ENCODE results near the gene RASAL2. TPM values are rescaled to one million over a fixed set of nuclear protein-coding genes. Genes with fewer than 3 reads are reported as not detected.

The RASAL2 gene
- total RNA-seq, 1 donor from 2014 or later, result not detected

DNA sequence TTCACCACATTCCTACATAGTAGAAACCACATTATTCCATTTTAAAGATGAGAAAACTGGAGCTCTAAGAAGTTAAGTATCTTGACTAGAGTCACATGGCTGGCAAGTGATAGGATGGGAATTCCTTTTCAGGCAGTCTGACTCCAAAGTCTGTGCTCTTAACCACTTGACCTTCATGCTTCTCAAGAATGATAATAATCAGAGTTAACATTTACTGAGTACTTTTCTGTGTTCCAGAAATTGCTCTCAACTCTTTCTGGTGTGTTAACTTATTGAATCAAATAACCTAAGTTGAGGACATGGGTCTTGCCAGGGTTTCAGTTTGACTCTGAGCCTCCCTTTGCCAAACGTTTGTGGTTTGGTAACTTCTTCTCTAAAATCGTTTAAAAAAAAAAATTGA is 169.4 kb downstream of the RASAL2 start:
- intact Hi-C loops (cut with micrococcal nuclease), result no loop called here

DNA sequence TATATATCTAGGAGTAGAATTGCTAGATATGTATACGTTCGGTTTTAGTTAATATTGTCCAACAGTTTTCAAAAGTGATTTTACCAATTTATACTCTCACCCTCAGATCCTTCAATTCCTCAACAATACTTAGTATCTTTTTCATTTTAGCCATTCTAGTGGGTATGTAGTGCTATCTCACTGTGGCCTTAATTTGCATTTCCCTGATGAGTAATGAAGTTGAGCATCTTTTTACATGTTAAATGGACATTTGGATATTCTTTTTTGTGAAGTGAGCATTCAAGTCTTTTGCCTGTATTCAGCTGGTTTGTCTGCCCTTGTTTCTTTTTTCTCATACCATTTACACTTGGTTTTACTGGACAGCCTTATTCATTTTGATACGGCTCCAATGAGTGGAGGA is 172.2 kb downstream of the RASAL2 start:
- H3K36me3 Mint-ChIP-seq (ENCODE audit: low read depth), result no peaks in the 10 kb centered on the region
- no peaks in the 10 kb centered on the region for H3K4me1 Mint-ChIP-seq
- H3K27ac Mint-ChIP-seq, result no peak overlapping the region
- no peaks in the 10 kb centered on the region for H3K9me3 Mint-ChIP-seq
- intact Hi-C loops (cut with micrococcal nuclease), result no loop called here
- no peak overlapping the region for H3K4me3 Mint-ChIP-seq
- no peaks in the 10 kb centered on the region for H3K27me3 Mint-ChIP-seq
- no peak for DNase-seq

More for the DNA sequence above, 169.4 kb downstream of the RASAL2 start:
- Mint-ChIP-seq H3K4me1 (no peaks in the 10 kb centered on the region), H3K4me3 (no peak overlapping the region), H3K36me3 (ENCODE audit: low read depth) (no peaks in the 10 kb centered on the region), H3K9me3 (no peaks in the 10 kb centered on the region), H3K27ac (no peak overlapping the region), H3K27me3 (no peaks in the 10 kb centered on the region)
- no peak for DNase-seq

DNA sequence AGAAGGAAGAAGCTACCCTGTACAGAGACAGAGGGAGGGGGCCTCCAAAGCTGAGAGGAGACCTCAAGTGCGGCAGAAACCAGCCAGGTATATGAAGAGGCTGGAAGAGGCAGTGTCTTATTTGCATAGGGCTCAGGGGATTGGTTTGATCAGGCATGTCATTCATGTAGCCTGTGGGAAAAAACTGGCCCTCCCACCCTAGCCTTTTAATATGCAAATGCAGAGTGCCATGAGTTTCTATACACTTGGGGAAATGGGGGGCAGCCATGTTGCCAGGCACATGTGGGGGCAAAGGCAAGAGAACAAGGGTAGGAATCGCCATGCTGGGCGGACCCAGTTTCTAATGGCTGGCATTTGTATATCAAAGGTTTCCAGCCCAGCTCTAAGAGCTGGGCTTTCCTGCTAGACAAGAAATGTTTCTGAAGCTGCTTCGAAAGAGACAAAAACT is 172.7 kb downstream of the RASAL2 start:
- no peak overlapping the region for H3K27ac Mint-ChIP-seq
- H3K27me3 Mint-ChIP-seq, result no peaks in the 10 kb centered on the region
- DNase-seq, result no peak
- H3K36me3 Mint-ChIP-seq (ENCODE audit: low read depth), result no peaks in the 10 kb centered on the region
- no peaks in the 10 kb centered on the region for H3K4me1 Mint-ChIP-seq
- intact Hi-C loops (cut with micrococcal nuclease), result no loop called here
- H3K9me3 Mint-ChIP-seq, result no peaks in the 10 kb centered on the region
- no peak overlapping the region for H3K4me3 Mint-ChIP-seq

DNA sequence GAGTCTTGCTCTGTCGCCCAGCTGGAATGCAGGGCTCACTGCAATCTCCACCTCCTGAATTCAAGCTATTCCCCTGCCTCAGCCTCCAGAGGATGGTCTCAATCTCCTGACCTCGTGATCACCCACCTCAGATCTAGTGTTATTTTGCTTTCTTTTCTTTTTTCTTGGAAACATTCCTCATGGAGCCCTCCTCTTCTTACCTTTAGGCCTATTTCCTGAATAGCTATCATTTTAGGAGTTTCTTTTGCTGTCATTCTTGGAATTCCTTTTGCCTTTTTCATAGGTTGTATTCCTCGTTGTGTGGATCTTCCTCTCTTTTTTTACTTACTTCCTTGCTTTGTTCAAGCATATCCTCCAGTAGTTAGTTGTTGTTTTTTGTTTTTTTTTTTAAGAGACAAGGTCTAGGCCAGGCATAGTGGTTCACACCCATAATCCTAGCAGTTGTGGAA is 173.8 kb downstream of the RASAL2 start:
- H3K27ac Mint-ChIP-seq, result no peak overlapping the region
- H3K4me1 Mint-ChIP-seq, result no peaks in the 10 kb centered on the region
- H3K27me3 Mint-ChIP-seq, result no peaks in the 10 kb centered on the region
- intact Hi-C loops (cut with micrococcal nuclease), result no loop called here
- no peak overlapping the region for H3K4me3 Mint-ChIP-seq
- H3K36me3 Mint-ChIP-seq (ENCODE audit: low read depth), result no peaks in the 10 kb centered on the region
- no peak for DNase-seq
- H3K9me3 Mint-ChIP-seq, result no peaks in the 10 kb centered on the region

DNA sequence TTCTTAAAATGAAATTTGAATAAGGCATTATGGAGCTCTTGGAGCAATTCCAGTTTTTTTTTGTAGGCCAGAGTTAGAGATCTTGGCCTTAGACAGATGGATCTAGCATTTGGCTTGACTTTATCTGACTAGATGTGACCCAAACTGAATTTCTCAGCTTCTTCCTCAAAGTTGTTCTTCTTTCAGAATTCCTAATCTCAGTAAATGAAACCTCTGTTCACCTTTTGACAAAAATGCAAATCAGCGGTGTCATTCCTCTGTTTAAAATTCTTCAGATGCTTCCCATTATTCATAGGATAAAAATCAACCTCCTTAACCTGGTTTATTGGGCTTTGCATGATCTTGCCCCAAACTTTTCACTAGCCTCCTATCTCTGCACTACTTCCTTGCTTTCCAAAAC is 177.6 kb downstream of the RASAL2 start:
- H3K27me3 Mint-ChIP-seq, result no peaks in the 10 kb centered on the region
- no peak for DNase-seq
- H3K27ac Mint-ChIP-seq, result no peak overlapping the region
- no peaks in the 10 kb centered on the region for H3K4me1 Mint-ChIP-seq
- no peaks in the 10 kb centered on the region for H3K9me3 Mint-ChIP-seq
- intact Hi-C loops (cut with micrococcal nuclease), result no loop called here
- no peaks in the 10 kb centered on the region for H3K36me3 Mint-ChIP-seq (ENCODE audit: low read depth)
- no peak overlapping the region for H3K4me3 Mint-ChIP-seq

DNA sequence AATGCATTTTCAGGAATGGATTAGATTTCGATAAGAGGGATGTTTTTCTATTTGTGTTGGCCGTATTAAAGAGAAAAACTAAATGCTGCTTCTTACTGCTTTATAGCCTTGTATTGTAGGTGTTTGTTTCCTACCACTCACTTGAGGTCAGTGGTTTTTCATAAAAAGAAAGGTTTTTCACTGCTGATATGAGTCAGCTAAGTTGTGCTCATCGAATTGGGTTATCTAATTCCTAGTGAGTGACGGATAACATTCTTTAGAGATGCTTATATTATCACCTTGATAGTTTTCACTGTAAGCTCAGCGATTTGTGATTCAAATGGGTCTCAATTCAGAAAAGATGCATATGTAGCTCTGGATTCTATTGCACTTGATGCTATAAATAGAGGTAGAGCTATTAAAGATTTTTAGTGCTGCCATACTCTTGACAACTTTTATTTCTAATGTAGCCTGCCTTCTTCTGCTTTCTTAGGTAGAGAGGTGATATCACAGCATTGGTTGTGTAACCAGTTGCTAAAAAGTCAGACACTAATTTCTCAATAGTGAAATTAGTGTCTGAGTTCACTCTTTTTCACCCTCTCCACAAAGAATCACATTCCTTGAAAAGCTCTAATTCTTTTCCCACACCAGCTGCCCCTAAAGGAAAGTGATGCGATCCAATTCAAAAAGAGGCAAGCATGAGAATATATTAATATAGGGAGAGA is 180.0 kb downstream of the RASAL2 start:
- Mint-ChIP-seq H3K9me3 (no peaks in the 10 kb centered on the region), H3K27ac (no peak overlapping the region), H3K27me3 (no peaks in the 10 kb centered on the region), H3K36me3 (ENCODE audit: low read depth) (no peaks in the 10 kb centered on the region), H3K4me3 (no peak overlapping the region), H3K4me1 (no peaks in the 10 kb centered on the region)
- no peak for DNase-seq
- intact Hi-C loops (cut with micrococcal nuclease), result no loop called here

DNA sequence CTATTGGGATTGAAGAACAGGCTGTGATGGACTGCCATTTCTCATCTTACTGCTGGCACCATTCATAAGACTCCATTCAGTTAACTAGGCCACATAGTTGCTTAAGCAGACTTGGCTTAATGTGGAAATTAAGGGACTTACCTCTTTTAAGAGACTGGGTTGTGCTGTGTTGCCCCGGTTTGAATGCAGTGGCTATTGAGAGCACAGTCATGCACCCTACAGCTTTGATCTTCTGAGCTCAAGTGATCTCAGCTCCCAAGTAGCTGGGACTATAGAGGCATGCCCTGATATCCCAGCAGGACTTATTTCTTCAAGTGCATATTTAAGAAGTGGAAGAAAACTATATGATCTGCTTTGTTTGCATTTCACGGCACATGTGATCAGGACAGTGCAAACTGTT is 181.1 kb downstream of the RASAL2 start:
- Mint-ChIP-seq H3K36me3 (ENCODE audit: low read depth) (no peaks in the 10 kb centered on the region), H3K4me1 (no peaks in the 10 kb centered on the region), H3K4me3 (no peak overlapping the region), H3K9me3 (no peaks in the 10 kb centered on the region), H3K27me3 (no peaks in the 10 kb centered on the region), H3K27ac (no peak overlapping the region)
- intact Hi-C loops (cut with micrococcal nuclease), result no loop called here
- DNase-seq, result no peak

DNA sequence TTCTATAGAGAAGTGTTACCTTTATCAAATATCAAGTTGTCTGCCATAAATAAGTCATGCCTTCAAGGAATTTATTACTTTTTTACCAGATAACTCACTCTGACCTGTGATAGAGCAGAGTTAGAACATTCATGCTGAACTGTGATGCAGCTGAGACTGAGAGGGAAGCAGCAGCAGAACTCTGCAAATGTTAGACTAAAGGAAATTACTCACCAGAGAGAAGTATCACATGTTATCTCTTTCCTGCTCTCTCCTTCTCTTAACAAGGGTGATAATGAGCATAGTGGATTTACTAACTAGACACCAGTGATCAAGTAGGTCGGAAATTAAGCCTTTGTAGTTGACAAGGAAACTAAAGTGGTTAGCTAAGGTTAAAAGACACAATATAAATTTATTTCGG is 181.6 kb downstream of the RASAL2 start:
- Mint-ChIP-seq H3K27me3 (no peaks in the 10 kb centered on the region), H3K27ac (no peak overlapping the region), H3K9me3 (no peaks in the 10 kb centered on the region), H3K4me3 (no peak overlapping the region), H3K4me1 (no peaks in the 10 kb centered on the region), H3K36me3 (ENCODE audit: low read depth) (no peaks in the 10 kb centered on the region)
- intact Hi-C loops (cut with micrococcal nuclease), result no loop called here
- DNase-seq, result no peak

DNA sequence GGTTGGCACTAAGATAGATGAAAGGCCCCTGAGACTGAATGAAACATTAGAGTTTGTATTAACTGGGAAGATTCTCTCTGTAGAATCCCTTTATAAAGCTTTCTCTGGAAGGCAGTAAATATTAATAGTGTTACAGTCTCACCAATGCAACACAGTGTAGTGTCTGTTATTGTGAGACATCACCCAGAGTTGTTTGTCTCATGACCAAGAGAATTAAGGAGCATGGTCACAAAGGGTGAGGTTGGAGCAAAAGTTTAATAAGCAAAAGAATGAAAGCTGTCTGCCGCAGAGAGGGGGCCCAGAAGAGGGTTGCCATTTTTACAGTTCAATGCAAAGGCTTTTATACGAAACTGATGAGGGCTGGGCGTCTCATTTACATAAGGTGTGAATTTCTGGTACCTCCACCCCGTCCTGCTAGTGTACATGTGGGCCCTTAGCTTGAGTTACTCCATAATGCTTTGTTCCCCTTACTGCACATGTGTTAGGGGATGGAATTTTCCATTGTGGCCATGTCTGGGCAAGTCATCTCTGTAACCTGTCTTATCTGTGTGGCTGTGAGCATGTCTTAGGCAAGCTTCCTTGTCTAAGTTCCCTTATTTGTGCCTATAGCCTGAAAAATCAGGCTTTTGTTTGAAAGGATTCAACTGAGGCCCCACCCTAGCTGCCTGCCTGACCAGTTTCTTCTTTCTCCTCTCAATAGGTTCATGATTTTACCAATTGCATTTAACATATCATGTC is 184.1 kb downstream of the RASAL2 start:
- Mint-ChIP-seq H3K27ac (no peak overlapping the region), H3K9me3 (no peaks in the 10 kb centered on the region), H3K27me3 (no peaks in the 10 kb centered on the region), H3K4me3 (no peak overlapping the region), H3K36me3 (ENCODE audit: low read depth) (no peaks in the 10 kb centered on the region), H3K4me1 (no peaks in the 10 kb centered on the region)
- no peak for DNase-seq
- intact Hi-C loops (cut with micrococcal nuclease), result no loop called here

DNA sequence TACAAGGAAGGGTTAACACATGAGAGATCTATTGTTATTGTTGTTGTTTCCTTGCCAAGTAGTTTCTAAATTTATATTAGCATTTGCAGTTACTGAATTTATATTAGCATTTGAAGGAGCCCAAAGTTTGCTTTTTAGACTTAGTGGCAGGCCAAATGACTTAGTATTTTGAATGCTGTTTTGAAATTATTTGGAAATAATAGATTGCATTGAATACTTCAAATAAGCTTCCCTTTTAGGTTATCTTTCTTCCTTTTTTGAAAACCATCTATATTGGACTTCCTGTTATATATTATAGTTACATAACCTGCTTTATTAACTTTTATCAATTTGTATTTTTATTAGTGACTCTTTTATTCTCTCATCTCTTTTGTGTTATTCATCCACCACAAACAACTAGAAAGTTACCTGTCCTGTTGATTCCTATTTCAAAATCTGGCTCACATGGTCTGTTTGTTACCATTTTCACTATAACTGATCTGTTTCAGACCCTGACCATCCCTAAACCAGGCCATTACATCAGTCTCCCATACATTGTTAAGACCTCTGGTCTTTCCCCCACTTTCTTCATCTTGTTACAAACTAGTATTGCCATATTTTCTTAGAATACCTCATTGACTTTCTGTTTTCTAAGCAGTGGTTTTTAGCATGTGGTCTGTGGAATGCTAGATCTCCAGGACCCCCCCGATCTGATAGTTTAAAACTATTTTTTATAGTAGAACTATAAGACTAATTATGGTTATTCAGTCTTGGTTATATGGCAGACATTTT is 185.2 kb downstream of the RASAL2 start:
- H3K27ac Mint-ChIP-seq, result no peak overlapping the region
- no peak for DNase-seq
- H3K4me3 Mint-ChIP-seq, result no peak overlapping the region
- H3K9me3 Mint-ChIP-seq, result no peaks in the 10 kb centered on the region
- intact Hi-C loops (cut with micrococcal nuclease), result no loop called here
- no peaks in the 10 kb centered on the region for H3K4me1 Mint-ChIP-seq
- H3K36me3 Mint-ChIP-seq (ENCODE audit: low read depth), result no peaks in the 10 kb centered on the region
- no peaks in the 10 kb centered on the region for H3K27me3 Mint-ChIP-seq

DNA sequence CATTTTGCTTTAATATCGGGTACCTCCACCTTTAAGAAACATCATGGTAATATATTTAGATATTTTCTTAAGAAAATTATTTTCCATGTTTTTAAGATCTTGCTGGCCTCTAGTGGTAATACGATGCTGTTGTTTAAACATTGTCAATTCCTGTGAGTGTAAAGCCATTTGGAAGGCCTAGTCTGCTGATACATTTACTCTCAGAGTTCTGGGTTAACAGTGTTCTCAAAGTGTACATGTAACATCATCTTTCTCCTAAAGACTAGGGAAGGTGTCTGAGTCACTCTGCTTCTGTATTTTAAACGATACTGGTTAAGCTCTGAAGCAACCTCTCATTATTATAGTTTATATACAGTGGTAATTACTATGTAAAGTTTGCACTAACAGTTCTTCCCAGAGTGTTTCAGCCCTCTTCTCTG is 189.1 kb downstream of the RASAL2 start:
- no peaks in the 10 kb centered on the region for H3K9me3 Mint-ChIP-seq
- no peaks in the 10 kb centered on the region for H3K27me3 Mint-ChIP-seq
- DNase-seq, result no peak
- H3K27ac Mint-ChIP-seq, result no peak overlapping the region
- intact Hi-C loops (cut with micrococcal nuclease), result no loop called here
- no peak overlapping the region for H3K4me3 Mint-ChIP-seq
- no peaks in the 10 kb centered on the region for H3K36me3 Mint-ChIP-seq (ENCODE audit: low read depth)
- H3K4me1 Mint-ChIP-seq, result no peaks in the 10 kb centered on the region

DNA sequence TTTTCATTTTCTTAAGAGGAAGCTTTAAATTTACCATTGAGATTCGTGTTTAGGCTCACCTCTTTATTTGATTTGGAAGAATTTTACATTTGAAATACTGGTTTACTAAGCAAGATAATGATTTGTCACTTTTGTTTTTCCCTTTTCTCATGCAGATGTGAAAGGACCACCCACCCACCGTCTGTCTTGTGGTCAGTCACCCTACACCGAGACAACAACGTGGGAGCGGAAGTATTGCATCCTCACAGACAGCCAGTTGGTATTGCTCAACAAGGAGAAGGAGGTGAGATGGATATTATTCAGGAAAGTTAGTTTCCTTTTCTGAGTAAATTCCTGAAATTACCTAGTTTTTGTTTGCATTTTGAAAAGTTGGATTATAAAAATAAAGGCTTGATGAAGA is 189.5 kb downstream of the RASAL2 start:
- intact Hi-C loops (cut with micrococcal nuclease), result no loop called here
- H3K27ac Mint-ChIP-seq, result no peak overlapping the region

DNA sequence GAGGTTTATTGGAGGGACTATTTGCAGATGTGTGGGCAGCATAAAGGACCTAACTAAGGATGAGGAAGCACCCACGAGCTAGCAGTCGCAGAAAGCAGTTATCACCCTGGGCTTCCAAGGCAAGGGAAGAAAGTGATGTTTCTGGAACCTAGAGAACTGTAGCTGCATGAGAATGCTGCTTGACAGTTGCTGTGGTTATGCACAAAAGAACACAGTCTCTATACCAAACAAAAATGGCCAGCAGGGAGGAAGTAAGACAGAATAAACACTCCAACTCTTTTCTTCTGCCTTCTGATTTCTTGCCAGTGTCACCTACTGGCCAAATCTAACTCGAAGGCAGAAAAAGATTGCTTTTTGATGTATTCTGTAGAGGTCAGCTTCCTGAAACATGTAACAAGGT is 190.2 kb downstream of the RASAL2 start:
- no peak for DNase-seq

More for the DNA sequence above, 189.5 kb downstream of the RASAL2 start:
- H3K4me1 Mint-ChIP-seq, result no peaks in the 10 kb centered on the region
- H3K4me3 Mint-ChIP-seq, result no peak overlapping the region
- H3K9me3 Mint-ChIP-seq, result no peaks in the 10 kb centered on the region
- H3K36me3 Mint-ChIP-seq (ENCODE audit: low read depth), result no peaks in the 10 kb centered on the region
- DNase-seq, result no peak
- no peaks in the 10 kb centered on the region for H3K27me3 Mint-ChIP-seq

DNA sequence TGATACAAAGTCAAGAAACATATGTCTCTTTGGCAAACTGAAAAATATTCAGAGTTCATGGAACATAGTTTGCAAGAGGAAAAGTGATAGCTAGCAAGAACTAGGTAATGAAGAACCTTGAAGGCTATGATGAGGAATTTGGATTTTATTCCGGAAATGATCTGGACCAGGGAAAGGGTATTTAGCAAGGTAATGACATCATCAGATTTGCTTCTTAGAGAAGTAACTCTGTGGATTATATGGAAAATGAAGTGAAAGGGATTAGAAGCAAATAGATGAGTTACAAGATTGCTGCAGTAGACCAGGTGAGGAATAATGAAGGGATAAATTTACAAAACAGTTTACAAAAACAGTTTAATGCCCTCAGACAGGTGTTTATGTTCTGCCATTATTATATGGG is 197.3 kb downstream of the RASAL2 start:
- Mint-ChIP-seq H3K27ac (no peak overlapping the region), H3K9me3 (no peaks in the 10 kb centered on the region), H3K36me3 (ENCODE audit: low read depth) (no peaks in the 10 kb centered on the region), H3K27me3 (no peaks in the 10 kb centered on the region), H3K4me1 (no peaks in the 10 kb centered on the region), H3K4me3 (no peak overlapping the region)
- intact Hi-C loops (cut with micrococcal nuclease), result no loop called here
- DNase-seq, result no peak

More for the DNA sequence above, 190.2 kb downstream of the RASAL2 start:
- Mint-ChIP-seq H3K4me3 (no peak overlapping the region), H3K4me1 (no peaks in the 10 kb centered on the region), H3K9me3 (no peaks in the 10 kb centered on the region), H3K27me3 (no peaks in the 10 kb centered on the region), H3K36me3 (ENCODE audit: low read depth) (no peaks in the 10 kb centered on the region), H3K27ac (no peak overlapping the region)
- intact Hi-C loops (cut with micrococcal nuclease), result no loop called here

All from activated CD4-positive, alpha-beta T cell treated with anti-CD3 and anti-CD28 coated beads, Interleukin-2, amount 10 ng/mL, durations not matched to agents 24 days and 14 days (primary cell).